Occipital lobe (tissue), 2 donors: ENCODE results near the gene ARL4A. TPM values are rescaled to one million over a fixed set of nuclear protein-coding genes. Genes with fewer than 3 reads are reported as not detected.
"Not testable (repeated sequence)": the region's sequence is repeated elsewhere in the genome, so short reads cannot be mapped to it uniquely, and the experiment has no call there.

Experiments used
- DNase-seq: peaks from one replicate; lab custom pipeline; 2025; lab: John Stamatoyannopoulos, UW
- total RNA-seq: library from RNA; depleted of rRNA; stranded (reverse); fragments of >200 nt; gene quantifications from one replicate; pipeline ENCODE4 v1.2.3, GENCODE V29; 2014

The ARL4A gene
- total RNA-seq, 1 donor from 2014 or later, result 82.2 TPM

DNA sequence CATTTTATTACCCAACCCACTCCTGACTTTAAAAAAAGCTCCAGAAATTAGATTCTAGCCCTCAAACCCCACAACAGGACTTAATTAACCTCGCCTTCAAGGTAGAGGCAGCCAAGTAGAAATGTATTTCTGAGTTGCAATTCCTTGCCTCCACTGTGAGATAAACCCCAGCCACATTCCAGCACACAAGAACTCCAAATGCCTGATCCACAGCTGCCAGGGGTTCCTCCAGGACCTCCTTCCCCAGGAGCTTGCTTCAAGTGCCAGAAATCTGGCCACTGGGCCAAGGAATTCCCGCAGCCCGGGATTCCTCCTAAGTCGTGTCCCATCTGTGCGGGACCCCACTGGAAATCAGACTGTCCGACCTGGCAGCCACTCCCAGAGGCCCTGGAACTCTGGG lies 25.9 kb upstream of the ARL4A start:
- no peak for DNase-seq

DNA sequence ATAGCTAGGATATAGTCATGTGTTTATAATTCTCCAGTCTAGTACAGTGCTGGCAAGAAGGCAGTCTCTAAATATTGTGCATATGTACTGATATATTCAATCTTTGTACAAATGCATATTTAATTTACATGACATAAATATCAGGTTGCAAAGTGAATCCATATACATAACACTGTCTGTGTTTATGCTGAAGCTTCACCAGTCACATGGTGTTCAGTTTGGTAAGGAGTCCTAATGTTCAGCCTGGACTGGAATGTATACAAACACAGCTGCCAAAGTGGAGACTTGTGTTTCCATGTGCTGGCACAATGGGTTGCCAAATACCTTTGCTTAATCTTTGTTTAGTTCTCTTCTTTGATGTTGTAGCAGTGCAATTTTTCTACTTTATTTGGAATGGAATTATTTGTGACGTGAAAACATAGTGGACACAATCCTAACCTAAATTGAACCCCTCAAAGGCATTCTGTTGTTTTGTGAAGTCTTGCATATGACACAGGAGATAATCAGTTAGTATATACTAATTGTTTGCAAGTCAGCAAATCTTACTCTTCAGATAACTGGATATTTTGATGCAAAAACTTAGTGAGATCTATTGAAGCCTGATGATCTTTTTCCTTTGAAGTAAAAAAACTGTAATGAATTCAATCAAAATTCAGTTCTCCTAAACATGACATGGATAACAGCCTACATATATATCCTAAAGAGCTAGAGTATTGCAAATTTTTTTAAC lies 17.3 kb upstream of the ARL4A start:
- DNase-seq, result no peak

DNA sequence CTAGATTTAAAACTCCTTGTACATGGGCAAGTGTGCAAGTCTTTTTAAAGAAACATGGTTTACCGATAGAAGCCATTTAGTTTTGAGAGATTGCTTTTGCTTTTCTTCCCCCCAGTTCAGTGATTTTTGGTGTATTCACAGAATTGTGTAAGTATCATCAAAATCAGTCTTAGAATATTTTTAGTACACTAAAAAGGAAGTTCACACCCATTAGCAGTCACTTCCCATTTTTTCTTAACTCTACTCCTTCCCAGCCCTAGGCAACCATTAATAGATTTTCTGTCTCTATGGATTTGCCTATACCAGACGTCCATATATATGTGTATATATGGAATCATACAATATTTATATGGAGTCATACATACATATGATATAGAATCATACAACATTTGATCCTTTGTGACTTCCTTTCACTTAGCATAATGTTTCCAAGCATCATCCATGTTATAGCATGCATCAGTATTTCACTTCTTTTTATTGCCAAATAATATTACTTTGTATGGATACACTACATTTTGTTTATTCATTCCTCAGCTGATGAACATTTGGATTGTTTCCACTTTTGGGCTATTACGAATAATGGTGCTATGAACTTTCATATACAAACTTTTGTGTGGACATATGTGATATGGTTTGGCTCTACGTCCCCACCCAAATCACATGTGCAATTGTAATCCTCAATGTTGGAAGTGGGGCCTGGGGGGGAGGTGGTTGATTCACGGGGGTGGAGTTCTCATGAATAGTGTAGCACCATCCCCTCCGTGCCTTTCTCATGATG lies 16.5 kb upstream of the ARL4A start:
- DNase-seq, result no peak

- DNase-seq, result not testable (repeated sequence)
Observed at GRCh38 chr7:12673436-12673835, 14.0 kb upstream of the ARL4A start.

GRCh38 chr7:12674053-12674452 lies 13.4 kb upstream of the ARL4A start:
- DNase-seq, result no peak

- DNase-seq, result no peak
Observed at GRCh38 chr7:12674861-12675260, 12.6 kb upstream of the ARL4A start.

DNA sequence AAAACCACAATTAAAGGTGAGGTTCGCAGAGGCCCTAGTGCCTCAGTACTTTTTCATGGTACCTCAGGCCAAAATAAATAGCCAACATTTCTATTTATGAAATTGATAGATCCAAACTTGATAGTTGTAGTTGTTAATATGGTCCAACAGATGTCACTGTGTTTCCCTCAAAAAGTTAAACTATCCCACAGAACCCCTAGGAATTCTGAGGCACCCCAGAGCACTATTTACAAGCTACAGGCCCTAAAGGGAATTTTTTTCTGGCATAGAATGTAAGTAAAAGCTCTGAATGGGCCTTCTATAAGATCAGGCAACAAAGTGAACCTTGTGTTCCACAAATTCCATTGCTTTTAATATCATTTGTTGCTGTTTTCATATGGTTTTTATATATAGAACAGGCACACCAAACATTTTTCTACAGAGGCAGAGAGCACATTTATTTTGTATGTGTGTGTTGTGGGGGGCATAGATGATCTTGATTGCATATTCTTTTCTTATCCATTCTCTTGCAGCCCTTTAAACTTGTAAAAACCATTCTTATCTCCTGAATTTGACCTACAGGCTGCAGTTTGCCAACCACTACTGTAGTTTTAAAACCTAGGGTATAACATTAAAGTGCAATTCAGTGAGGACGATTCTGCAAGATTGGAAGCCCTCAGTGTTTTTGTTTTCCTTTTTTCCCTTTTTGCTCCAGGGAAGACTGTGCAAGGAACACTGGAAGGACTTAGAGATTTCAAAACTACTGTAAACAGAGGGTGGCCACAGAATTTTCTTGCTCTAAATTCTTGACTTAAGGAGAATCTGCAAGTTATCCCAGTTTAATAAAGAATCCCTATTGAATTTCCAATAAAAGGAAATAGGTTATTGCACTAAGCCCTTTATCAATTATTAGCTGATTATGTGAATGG lies 3.5 kb upstream of the ARL4A start:
- DNase-seq, result no peak

DNA sequence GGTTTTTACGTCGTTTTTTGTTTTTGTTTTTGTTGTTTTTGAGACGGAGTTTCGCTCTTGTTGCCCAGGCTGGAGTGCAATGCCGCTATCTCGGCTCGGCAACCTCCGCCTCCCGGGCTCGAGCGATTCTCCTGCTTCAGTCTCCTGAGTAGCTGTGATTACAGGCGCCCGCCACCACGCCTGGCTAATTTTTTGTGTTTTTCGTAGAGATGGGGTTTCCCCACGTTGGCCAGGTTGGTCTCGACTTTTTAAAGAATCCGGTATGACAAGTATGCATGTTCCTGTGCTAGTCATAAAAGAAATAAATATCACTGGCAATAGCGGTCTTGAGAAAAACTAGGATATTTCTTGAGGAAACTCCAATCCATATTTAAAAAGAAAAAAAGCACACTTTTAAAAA lies 2.7 kb upstream of the ARL4A start:
- DNase-seq, result no peak

DNA sequence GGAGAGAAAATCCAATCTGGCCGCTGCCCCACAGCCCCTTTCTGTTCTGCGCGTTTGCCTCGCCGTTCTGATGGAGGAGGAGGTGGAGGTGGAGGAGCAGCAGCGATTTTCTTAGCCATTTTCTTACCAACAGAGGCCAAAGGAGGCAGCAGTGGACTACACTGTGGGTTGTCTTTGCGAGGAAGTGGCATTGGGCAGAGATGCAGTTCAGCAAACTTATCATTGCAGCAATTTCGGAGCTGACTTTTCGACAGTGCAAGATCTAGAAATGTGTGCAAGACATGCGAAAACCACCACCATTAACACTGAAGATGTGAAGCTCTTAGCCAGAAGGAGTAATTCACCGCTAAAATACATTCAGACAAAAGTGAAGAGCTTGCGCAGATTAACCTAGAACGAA lies 1.9 kb upstream of the ARL4A start:
- peak; percentile 7 for DNase-seq

- peak; percentile 87 for DNase-seq
Observed at GRCh38 chr7:12686234-12686890, 1.1 kb upstream of the ARL4A start.

DNA sequence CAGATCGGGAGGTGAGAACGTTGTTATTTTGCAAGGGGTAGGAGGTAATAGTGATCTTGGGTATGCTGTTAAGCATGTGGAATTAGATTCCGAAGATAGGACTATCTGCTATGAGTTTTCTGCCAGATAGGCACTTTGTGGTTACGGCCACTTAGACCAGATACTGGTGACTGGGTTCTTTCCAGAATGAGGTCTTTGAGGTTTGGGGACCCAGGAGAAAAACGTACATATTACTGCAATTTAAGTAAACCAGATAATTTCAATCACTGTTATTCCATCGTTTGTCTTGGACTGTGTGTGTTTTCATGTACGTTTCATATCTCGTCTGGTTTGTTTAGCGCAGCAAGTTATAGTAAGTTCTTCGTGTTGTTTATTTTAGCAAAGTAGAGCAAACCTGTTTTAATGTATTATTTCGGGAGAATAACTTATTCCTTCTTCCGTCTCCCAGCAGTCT lies 312 bp downstream of the ARL4A start:
- DNase-seq, result no peak

GRCh38 chr7:12688485-12689170 lies 1.2 kb downstream of the ARL4A start:
- DNase-seq, result not testable (repeated sequence)

GRCh38 chr7:12689451-12689850 lies 2.0 kb downstream of the ARL4A start:
- no peak for DNase-seq

GRCh38 chr7:12690041-12690878 lies 2.8 kb downstream of the ARL4A start:
- no peak for DNase-seq

- DNase-seq, result not testable (repeated sequence)
Observed at GRCh38 chr7:12691388-12691787, 4.0 kb downstream of the ARL4A start.

DNA sequence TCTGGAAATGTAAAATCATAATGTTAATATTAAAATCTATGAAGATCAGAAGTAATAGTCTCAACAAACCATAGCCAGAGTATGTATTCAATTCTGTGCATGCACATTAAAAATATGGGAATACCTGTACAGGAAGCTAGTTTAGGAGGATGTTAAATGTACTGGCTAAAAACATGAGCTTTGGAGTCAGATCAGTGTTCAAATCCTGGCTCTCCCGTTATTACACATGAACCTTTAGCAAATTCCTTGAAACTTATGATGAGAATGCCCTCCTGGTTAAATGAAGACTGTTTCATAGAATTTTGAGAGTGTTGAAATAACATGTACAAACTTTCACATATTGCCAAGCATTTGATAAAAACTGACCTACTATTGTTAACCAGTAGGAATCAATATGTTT lies 4.6 kb downstream of the ARL4A start:
- no peak for DNase-seq

- DNase-seq, result no peak
Observed at GRCh38 chr7:12692479-12693259, 5.2 kb downstream of the ARL4A start.

DNA sequence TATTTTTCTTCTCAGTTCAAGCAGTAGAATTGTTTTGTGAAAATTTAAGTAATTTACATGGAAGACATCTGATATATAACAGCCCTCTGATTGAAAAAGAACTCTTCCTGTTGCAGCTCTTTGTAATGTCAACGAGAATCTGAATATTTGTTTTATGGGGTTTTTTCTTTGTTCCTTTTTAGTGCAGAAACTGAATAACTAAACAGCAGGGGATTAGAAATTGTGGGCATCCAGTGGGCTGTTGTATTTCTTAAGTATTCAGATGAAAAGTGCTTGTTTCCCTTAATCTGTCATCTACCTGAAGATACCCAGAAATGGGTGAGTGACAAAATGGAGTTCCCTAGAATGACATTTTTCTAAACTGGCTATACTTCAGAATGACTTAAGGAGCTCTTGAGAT lies 7.4 kb downstream of the ARL4A start:
- no peak for DNase-seq

DNA sequence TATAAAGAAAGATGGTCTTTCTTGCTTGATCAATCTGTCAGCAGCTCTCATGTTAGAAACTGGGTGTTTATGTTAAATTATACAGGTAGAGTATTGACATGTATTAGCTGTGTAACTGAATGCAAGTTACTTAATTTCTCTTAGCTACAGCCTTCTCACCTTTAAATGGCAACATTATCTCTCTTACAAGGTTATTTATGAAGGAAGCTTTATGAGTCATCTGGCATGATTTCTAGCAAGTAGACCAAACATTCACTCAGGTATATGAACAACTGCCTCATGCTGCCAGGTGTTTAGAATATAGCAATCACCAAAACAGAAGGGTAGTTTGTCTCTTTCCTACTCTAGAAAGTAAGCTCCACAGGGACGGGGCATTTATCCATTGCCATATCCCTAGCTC lies 8.5 kb downstream of the ARL4A start:
- DNase-seq, result no peak
